HG02870 (cell line): ENCODE measurements around the gene RAB25.
"Not testable (repeated sequence)": the region's sequence is repeated elsewhere in the genome, so short reads cannot be mapped to it uniquely, and the experiment has no call there.

Experiments used
- ATAC-seq: cut with Tn5 transposase; IDR thresholded peaks from one replicate; pipeline ENCODE4 v1.9.1; 2021; ENCODE audit warnings: mild to moderate bottlenecking, moderate library complexity; ENCODE audit not compliant: unreplicated experiment

Gene RAB25

DNA sequence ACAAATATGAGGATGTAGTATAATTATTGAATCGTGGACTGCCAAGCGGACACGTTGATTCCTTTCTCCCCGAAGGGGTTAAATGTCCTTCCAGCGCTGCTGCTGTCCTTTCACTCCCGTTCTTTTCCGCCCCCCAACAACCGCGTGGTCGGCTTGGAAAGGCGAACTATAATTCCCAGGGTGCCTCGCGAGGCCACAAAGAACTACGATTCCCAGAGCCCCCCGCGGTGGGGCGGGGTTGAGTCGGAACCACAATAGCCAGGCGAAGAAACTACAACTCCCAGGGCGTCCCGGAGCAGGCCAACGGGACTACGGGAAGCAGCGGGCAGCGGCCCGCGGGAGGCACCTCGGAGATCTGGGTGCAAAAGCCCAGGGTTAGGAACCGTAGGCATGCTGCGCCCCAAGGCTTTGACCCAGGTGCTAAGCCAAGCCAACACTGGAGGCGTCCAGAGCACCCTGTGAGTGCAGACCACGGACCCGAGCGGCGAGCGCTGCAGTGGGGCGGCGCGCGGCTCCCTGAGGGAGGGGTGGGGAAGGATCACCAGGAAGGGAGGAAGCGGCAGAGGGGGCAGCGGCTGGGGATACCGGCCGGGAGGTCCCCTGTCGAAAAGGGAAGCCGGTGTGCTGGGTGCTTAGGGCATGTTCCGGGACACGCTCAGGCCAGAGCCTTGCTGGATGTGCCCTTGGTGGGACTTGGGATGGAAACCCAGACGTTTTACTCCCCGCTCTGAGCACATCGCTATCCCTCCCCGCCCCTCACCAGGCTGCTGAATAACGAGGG lies 6.3 kb upstream of the RAB25 start, which contains the start of gene LAMTOR2:
LAMTOR2 (plus strand) TSS at position 283 of the 781 bp plus-strand sequence; CDS start at position 391, 108 bp downstream.
- ATAC-seq: peak; percentile 69

DNA sequence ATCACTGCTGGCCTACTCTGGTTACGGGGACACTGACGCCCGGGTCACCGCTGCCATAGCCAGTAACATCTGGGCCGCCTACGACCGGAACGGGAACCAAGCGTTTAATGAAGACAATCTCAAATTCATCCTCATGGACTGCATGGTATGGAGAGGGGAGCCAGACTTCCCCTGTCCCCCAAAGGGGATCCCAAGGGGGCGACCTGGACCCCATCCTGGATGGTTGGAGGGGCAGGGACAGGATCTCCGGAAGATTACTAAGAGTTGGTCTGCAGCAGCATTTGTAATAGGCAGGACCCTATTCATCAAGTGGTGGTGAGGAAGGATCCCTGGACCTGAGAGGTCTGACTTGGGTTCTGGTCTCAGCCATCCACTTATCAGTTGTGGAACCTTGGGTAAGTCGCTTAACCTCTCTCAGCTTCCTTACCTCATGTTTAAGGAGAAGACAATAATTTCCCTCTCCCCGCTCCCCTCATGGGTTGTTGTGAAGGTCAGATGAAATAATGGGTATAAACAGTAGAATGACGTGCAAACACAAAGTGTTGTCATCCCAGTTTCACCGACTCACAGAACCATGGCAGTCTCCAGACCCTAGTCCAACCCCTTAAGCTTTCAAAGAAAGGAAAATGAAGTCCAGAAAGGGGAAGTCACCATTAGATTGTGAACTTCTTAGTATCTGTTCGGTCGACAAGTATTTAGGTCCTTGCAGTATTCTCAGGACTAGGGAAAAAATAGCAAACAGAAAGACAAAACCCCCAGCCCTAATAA lies 5.5 kb upstream of the RAB25 start:
- no peak for ATAC-seq

DNA sequence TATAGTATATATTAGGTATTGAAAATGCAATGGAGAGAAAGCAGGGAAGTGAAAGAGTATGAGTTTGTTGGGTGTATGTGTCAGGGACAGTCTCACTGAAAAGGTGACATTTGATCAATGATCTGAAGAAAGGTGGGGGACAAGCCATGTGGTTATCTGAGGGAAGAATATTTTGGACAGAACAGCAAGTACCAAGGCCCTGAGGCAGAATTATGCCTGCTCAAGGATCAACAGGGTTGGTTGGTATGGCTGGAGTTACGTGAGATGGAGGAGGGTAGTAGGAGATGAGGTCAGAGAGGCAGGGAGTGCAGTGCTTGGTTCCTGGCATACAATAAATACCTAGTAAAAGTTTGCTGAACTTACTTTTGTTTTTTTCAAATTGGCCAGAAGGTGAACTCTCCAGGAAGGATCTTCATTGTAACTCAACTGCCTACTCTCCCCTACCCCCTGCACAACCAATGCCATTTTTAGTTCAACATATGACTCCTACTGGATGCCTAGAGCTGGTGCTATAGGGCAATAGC lies 4.6 kb upstream of the RAB25 start:
- no peak for ATAC-seq

DNA sequence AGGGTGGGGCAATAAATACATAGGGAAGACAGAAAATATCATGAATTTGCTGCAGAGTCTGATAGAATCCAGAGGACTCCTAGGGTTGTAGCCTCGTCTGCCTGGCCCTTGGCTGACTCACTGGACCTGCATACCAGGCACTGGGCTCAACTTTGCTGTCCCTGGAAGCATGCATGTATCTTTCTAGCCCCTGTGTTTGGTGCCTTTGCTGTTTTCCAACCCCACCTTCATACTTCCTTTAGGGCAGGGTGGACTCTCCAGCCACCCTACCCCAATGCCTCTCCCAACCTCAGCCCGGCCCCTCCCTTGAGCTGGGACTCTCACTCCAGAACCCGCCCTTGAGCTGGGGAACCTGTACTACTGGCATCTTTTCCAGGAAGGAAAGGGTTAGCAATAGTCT lies 1.2 kb downstream of the RAB25 start:
- no peak for ATAC-seq

DNA sequence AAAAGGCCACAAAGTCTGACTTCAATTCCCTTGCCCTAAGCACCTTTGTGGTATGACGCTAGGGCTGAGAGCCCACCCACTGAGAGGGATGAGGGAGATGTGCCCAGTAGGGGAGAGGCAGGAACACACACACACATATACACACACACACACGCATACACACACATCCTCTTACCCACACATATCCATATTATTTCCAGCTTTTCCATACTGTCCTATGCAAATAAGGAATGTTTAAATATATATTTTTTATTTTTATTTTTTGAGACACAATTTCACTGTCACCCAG lies 3.0 kb downstream of the RAB25 start:
- no peak for ATAC-seq

DNA sequence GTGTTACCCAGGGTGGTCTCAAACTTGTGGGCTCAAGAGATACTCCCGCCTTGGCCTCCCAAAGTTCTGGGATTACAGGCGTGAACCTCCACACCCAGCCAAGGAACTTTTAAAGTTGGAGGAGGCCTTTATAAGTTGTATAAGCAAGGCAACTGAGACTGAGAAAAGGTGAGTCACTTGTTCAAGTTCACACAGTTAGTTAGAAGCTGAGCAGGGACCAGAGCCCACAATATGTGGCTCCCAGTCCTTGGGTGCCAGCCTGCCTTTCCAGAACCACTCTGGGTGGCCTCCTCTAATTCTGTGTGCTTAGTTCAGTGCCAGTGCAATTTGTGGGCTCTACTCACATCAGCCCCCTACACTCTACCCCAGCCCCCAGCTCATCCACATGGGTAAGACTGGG lies 3.7 kb downstream of the RAB25 start:
- ATAC-seq: no peak

DNA sequence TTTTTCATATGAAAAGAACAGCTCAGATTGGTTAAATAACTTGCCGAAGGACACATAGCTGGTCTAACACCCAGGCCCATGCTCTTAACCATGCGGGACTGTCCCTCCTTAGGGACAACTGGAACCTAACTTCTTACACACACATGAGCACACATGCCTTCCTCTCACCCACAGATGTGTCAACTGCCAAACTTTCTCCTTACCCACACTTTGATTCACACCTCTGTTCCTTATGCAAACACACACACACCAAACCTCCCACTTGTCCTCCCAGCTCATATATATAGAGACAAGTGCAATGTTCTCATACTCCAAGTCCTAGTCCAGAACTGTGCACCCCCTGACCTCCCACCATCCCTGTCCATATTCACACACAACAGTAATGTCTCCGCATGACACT lies 4.3 kb downstream of the RAB25 start:
- ATAC-seq: no peak

DNA sequence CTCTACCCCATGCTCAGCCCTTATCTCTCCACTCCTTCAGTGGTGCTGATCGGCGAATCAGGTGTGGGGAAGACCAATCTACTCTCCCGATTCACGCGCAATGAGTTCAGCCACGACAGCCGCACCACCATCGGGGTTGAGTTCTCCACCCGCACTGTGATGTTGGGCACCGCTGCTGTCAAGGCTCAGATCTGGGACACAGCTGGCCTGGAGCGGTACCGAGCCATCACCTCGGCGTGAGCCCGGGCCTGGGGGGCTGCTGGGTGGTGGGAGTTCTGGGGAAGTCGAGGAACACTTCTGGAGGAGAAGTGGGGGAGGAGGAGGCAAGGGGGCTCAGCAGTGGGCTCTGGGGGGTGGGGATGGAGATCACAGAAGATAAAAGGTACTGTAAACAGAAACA lies 4.9 kb downstream of the RAB25 start:
- ATAC-seq: no peak

DNA sequence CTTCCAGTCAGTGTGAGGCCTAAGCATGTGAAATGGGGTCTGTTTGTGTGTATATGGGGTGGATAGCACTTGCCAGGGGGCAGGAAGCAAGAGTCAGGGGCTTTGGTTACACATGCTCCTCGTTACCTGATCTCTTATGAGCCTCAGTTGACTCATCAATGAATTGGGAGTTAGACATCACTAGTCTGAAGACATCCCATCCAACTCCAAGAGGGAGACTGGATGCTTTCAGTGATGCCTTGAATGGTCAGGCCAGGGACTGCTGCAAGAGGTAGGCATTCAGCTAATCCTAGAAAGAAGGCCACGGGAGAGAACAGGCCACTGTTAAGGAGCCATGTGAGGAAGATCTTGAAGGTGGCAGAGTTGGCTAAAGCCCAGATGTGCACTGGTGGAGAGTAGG lies 6.3 kb downstream of the RAB25 start:
- no peak for ATAC-seq

DNA sequence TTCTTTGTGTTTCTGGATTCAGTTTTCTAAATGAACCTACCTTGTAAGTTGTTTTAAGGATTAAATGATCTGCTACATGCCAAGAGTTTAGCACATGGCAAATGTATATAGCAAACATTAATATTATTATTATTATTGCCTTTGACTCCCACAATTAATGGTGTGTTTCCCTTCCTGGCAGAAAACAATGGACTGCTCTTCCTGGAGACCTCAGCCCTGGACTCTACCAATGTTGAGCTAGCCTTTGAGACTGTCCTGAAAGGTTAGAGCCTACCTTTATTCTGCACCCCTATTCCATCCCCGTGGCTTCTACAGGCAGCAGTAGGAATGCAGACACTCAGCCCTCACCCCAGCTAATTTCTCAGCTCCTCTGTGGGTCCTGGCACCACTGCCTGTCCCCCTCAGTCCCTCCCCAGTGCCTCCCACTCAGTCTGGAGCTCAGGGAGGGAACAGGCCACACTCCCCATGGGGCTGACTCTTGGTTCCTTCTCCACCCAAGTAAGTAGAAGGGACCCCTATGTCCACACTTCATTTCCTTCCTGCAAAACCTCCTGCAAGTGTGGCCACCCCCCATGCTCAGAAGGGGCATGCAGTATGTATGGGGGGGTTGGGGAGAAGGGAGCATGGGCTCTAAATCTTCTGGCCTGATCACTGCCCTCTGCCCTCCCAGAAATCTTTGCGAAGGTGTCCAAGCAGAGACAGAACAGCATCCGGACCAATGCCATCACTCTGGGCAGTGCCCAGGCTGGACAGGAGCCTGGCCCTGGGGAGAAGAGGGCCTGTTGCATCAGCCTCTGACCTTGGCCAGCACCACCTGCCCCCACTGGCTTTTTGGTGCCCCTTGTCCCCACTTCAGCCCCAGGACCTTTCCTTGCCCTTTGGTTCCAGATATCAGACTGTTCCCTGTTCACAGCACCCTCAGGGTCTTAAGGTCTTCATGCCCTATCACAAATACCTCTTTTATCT lies 8.8 kb downstream of the RAB25 start:
- no peak for ATAC-seq

DNA sequence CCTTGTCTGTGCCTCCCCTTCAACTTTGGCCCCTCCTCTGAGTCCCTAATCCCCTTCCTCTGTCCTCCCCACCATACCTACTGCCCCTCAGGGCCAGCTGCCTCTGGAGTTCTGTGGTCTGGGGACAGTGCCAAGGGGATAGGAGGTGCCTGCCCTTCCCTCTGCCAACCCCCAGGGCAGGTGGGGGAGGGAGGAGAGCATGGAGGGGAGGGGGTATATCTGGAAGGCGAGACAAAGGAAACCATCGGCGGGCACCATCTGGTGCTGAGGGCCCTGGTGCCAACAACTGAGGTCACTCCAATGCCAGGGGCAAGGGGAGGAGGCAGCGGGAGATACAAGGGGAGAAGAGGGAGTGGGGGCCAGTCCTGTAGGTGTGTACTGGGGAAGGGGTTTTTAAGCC lies 9.6 kb downstream of the RAB25 start:
- ATAC-seq: no peak

DNA sequence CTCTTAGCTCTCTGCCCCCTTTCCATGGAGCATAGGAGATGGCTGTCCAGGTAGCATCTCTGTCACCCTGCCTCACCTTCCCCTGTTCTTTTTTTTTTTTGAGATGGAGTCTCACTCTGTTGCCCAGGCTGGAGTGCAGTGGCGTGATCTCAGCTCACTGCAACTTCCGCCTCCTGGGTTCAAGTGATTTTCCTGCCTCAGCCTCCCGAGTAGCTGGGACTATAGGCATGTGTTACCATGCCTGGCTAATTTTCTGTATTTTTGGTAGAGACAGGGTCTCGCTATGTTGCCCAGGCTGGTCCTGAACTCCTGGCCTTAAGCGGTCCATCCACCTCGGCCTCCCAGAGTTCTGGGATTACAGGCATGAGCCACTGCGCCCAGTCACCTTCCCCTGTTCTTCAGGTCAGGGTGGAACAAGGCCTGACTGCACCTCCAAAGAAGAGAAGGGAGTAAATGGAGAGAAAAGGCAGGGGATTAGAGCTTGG lies 10.4 kb downstream of the RAB25 start:
- not testable (repeated sequence) for ATAC-seq

DNA sequence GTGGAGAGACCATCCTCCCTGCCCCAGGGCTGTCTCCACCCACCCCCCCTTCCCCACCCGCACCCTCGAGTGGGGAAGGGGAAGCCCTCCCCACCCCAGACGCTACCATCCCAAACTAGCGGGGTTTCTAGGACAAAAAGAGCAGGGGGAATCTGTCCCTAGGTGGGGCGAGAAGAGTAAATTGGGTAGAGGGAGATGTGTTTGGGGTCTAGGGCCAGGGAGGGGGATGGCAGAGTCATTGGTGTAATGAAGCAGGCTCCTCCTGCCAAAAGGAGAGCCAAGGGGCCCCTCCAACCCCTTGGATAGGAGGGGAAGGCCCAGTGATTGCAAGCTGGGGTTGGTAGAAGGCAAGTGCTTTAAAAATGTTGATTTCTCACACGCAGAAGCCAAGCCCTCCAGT lies 11.3 kb downstream of the RAB25 start:
- ATAC-seq: no peak

DNA sequence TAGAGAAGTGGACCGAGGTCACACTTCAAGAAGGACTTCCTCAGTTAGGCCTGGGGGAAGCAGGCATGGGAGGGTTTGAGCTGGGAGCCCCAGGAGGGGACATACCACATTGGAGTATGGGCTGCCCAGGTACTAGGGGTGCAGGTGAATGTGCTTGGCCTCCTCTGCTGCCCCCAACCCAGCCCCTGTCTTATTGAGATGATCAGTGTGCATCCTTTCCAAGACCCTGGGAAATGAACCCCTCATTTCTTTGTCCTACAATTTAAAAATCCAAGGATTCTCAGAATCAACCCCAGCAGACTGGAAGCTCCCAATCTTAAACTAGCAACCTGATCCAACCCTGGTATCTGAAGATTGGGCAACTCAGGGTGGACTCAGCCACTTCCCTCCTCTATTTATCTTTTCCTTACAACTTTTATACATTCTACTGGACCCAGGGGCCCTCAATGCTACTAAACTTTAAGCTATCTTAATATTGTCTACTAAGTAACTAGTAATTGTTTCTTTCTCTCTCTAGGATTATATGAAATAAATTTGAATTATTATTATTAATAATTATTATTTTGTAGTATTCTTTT lies 12.2 kb downstream of the RAB25 start:
- no peak for ATAC-seq

DNA sequence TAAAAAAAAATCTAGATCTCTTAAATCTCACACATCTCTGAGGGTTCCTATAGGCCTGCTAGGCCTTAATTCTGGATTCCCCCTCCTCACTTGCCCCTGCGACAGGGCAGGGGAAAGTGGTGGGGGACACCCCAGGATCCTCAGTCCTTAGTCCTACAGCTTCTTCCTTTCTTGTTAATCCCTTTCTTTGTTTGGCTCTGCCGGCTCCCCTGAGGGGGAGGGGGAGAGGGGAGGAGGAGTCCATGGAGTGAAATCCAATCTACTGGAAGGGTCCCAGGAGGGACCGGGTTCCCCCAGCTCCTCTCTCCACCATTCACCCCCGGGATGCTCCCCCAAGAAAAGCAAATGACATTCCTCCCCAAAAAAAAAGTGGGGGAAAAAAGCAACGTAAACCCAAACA lies 12.8 kb downstream of the RAB25 start:
- no peak for ATAC-seq

DNA sequence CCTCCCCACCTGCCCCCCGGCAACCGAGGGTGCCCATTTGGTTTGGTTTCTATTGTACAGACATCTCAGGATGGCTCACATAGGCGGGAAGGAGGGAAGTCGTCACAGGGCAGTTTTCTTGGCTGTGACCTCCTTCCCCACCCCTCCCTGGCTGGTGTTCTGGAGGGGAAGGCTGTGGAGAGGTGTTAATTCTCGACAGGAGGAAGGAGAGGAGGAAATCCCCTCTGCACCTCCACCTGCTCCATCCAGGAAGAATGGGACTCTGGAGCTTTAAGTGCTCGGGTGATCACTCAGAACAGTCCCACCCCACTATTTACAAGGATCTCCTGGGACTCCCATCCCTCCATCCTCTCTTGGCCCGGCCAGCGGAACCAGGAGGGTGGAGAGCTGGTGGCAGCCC lies 13.7 kb downstream of the RAB25 start:
- ATAC-seq: no peak

DNA sequence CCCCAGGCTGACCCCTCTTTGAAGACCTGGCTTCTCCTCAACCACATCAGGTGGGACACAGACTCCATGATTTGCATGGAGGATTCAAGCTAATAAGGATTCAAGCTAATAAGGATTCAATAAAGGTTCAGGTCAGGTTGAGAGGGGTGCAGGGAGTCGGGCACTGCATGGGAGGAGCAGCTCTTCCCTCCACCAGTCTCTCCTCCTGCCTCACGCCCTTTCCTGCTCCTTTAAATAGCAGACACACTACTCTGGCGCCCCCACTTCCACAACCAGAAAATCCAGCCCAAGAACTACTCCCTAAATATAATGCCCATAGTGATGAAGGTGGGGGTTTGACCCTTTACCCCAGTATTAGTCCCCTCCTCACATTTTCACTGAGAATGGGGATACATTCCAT lies 14.2 kb downstream of the RAB25 start:
- no peak for ATAC-seq

DNA sequence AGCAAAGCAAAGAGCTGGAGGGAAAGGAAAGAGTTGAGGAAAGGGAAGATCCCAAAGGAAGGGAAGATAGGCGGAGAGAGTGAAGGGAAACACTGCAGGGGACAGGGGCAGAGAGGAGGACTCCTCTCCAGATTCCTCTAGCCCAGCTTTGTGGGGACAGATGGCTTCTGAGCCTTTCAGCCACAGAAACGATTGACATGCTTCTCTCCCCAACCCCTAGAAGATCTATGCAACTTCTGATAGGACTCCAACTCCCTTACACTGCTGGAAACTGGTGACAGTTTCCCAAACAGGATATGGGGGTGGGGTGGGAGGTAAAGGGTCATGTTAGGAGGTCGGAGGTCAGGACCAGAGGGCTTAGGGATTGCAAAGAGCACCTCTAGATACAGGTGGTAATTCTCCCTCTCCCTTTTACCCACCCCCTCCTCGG lies 14.8 kb downstream of the RAB25 start:
- ATAC-seq: no peak

DNA sequence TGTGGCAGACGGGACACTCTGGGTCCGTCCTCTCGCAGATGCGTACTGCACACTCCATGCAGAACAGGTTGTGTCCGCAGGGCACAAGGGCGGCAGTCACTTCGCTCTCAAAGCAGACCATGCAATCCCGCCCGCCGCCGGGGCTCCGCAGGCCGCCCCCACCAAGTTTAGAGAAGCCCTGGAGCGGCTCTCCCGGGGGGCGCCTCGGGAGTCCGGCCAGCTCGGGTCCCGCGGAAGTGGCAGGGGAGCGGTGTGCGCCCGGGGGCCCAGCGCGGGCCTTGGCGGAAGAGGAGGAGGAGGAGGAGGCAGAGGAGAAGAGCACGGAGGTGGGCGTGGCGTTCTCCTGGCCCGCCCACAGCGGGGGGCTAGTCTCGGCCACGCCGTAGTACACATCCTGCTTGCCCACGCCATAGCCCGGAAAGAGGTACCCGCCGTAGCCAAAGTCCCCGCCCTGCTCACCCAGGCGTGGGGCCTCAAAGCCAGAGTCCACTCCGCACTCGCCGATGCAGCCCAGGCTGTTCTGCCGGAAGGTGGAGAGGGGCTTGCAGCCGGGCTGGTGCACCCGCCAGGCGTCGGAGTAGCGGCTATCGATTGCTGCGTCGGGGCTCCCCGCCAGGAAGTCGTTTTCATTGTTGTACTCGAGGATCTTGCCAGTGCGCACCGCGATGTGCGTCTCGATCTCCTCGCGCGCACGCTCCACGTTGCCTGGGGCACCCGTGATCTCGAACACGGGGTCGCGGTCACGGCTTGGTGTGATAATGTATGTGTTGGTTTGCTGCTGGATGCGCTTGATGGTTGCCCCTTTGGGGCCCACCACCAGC lies 15.9 kb downstream of the RAB25 start:
- no peak for ATAC-seq

DNA sequence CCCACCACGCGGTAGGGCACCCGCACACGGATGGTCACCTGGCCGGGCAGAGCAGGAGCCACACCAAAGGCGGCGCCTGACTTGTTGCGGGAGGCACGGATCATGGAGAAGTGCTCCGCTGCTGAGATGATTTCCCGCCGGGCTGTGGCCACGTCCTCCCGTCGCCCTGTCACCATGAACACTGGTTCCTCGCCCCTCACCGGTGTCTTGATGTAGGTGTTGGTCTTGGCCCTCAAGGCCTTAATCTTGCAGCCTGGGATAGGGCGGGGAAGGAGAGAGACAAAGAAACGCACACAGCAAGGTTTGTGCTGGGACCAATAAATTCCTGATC lies 16.4 kb downstream of the RAB25 start:
- no peak for ATAC-seq
